ENCODE data around the gene ALDH8A1.

ALDH8A1 gene

DNA sequence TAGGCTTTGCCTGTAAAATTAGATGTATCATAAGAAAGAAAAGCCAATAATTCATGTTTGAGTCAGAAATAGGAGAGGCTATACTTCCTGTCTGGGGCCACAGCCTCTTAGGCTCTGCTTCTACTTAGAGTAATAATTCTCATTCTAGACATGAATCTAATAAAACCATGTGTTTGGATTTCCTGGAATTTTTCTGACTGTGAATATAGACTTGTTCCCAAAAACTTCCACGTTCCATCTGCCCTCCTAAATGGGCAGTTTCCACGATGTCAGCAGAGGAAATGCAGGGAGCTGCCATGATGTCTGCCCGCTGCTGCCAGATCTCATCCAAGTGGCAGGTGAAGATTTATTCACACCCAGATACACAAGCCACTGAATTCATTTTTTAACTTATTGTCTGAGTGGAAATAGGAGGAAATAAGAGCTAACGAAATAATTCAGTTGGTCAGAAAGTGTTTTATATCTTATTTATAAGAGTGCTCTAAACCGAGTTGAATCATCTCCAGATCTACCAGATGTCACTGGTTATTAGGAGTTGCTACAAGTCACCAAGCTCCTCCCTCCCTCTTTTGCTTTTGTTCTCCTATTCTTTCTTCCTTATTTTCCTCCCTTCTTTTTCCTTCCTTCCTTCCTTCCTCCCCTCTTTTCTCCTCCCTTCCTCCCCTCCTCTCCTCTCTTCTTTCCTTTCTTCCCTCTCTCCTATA lies 69.3 kb downstream of the ALDH8A1 start:
- Histone ChIP-seq H3K9me3 (ENCODE audit: low read length) (no peaks in the 10 kb centered on the region), H3K9ac (ENCODE audit: low read length) (no peak overlapping the region), H3K27ac (ENCODE audit: low read depth, low read length, poor library complexity, severe bottlenecking) (no peak overlapping the region), H3K4me1 (ENCODE audit: insufficient read depth, low read length, severe bottlenecking) (no peaks in the 10 kb centered on the region), H3F3A (ENCODE audit: insufficient read depth, low read length) (no peaks in the 10 kb centered on the region), H3K4me2 (ENCODE audit: low read length) (no peak overlapping the region), H3K4me3 (ENCODE audit: low read depth, low read length, poor library complexity, severe bottlenecking) (no peak overlapping the region), H3K9me2 (ENCODE audit: low read depth, low read length) (no peaks in the 10 kb centered on the region), H2AFZ (ENCODE audit: low read length) (no peak overlapping the region), H3K27me3 (ENCODE audit: insufficient read depth, low read length) (no peaks in the 10 kb centered on the region), H3K36me3 (ENCODE audit: insufficient read depth, low read length) (no peaks in the 10 kb centered on the region), H3K79me2 (ENCODE audit: insufficient read depth, low read length) (no peaks in the 10 kb centered on the region), H4K20me1 (ENCODE audit: insufficient read depth, low read length) (no peaks in the 10 kb centered on the region)
- TF ChIP-seq EZH2 (IDR thresholded peaks at IDR 0.05; ENCODE audit: borderline replicate concordance, low read length) (no peak), CTCF (IDR thresholded peaks at IDR 0.05; ENCODE audit: low read length) (no peak)

GRCh38 chr6:134878136-134878535 lies 71.8 kb downstream of the ALDH8A1 start:
- peaks cover 3% of the 10 kb centered on the region; the same call in 1 of the 2 replicates for H3K9me3 ChIP-seq (ENCODE audit: low read length)
- no peak overlapping the region for H3K9ac ChIP-seq (ENCODE audit: low read length)
- no peak overlapping the region for H3K27ac ChIP-seq (ENCODE audit: low read depth, low read length, poor library complexity, severe bottlenecking)
- no peaks in the 10 kb centered on the region for H3F3A ChIP-seq (ENCODE audit: insufficient read depth, low read length)
- H3K4me2 ChIP-seq (ENCODE audit: low read length): no peak overlapping the region
- H3K4me3 ChIP-seq (ENCODE audit: low read depth, low read length, poor library complexity, severe bottlenecking): no peak overlapping the region
- no peaks in the 10 kb centered on the region for H3K4me1 ChIP-seq (ENCODE audit: insufficient read depth, low read length, severe bottlenecking)
- H3K27me3 ChIP-seq (ENCODE audit: insufficient read depth, low read length): no peaks in the 10 kb centered on the region
- no peaks in the 10 kb centered on the region for H3K9me2 ChIP-seq (ENCODE audit: low read depth, low read length)
- TF ChIP-seq CTCF (IDR thresholded peaks at IDR 0.05; ENCODE audit: low read length): no peak
- no peaks in the 10 kb centered on the region for H3K36me3 ChIP-seq (ENCODE audit: insufficient read depth, low read length)
- no peaks in the 10 kb centered on the region for H3K79me2 ChIP-seq (ENCODE audit: insufficient read depth, low read length)
- no peaks in the 10 kb centered on the region for H4K20me1 ChIP-seq (ENCODE audit: insufficient read depth, low read length)
- H2AFZ ChIP-seq (ENCODE audit: low read length): no peak overlapping the region

GRCh38 chr6:134875367-134875766 lies 74.5 kb downstream of the ALDH8A1 start:
- H3K9me3 ChIP-seq (ENCODE audit: low read length): peaks cover 3% of the 10 kb centered on the region; the same call in 1 of the 2 replicates
- no peaks in the 10 kb centered on the region for H3K79me2 ChIP-seq (ENCODE audit: insufficient read depth, low read length)
- no peaks in the 10 kb centered on the region for H3K4me1 ChIP-seq (ENCODE audit: insufficient read depth, low read length, severe bottlenecking)
- H3F3A ChIP-seq (ENCODE audit: insufficient read depth, low read length): no peaks in the 10 kb centered on the region
- TF ChIP-seq CTCF (IDR thresholded peaks at IDR 0.05; ENCODE audit: low read length) (no peak), EZH2 (IDR thresholded peaks at IDR 0.05; ENCODE audit: borderline replicate concordance, low read length) (no peak)
- H3K36me3 ChIP-seq (ENCODE audit: insufficient read depth, low read length): no peaks in the 10 kb centered on the region
- no peaks in the 10 kb centered on the region for H3K27me3 ChIP-seq (ENCODE audit: insufficient read depth, low read length)
- no peak overlapping the region for H3K27ac ChIP-seq (ENCODE audit: low read depth, low read length, poor library complexity, severe bottlenecking)
- H3K4me2 ChIP-seq (ENCODE audit: low read length): no peak overlapping the region
- no peak overlapping the region for H2AFZ ChIP-seq (ENCODE audit: low read length)
- H3K9ac ChIP-seq (ENCODE audit: low read length): no peak overlapping the region
- no peak overlapping the region for H3K4me3 ChIP-seq (ENCODE audit: low read depth, low read length, poor library complexity, severe bottlenecking)
- H4K20me1 ChIP-seq (ENCODE audit: insufficient read depth, low read length): no peaks in the 10 kb centered on the region
- H3K9me2 ChIP-seq (ENCODE audit: low read depth, low read length): no peaks in the 10 kb centered on the region
